Endothelial cell (in vitro differentiated cells): ENCODE measurements around the gene ABCB11. TPM values are rescaled to one million over a fixed set of nuclear protein-coding genes. Genes with fewer than 3 reads are reported as not detected.
"Not testable (repeated sequence)": the region's sequence is repeated elsewhere in the genome, so short reads cannot be mapped to it uniquely, and the experiment has no call there.

Source experiments
- DNase-seq: peaks from one replicate; pipeline ENCODE4 v3.0.0; 2021; ENCODE audit warnings: low spot score
- H3K27ac Mint-ChIP-seq: one replicate; pipeline ENCODE4 v1.8.0; 2021; ENCODE audit warnings: mixed read lengths, inconsistent platforms; ENCODE audit not compliant: unreplicated experiment
- H3K27me3 Mint-ChIP-seq: one replicate; pipeline ENCODE4 v1.8.0; 2021; ENCODE audit warnings: mild to moderate bottlenecking, moderate library complexity, mixed read lengths, inconsistent platforms; ENCODE audit not compliant: unreplicated experiment
- H3K36me3 Mint-ChIP-seq: one replicate; pipeline ENCODE4 v1.8.0; 2021; ENCODE audit warnings: mild to moderate bottlenecking, low read depth, mixed read lengths, inconsistent platforms; ENCODE audit not compliant: unreplicated experiment
- H3K4me1 Mint-ChIP-seq: one replicate; pipeline ENCODE4 v1.8.0; 2021; ENCODE audit warnings: mild to moderate bottlenecking, mixed read lengths, inconsistent platforms; ENCODE audit not compliant: unreplicated experiment
- H3K4me3 Mint-ChIP-seq: one replicate; pipeline ENCODE4 v1.8.0; 2021; ENCODE audit warnings: mild to moderate bottlenecking, mixed read lengths, inconsistent platforms; ENCODE audit not compliant: unreplicated experiment
- H3K9me3 Mint-ChIP-seq: one replicate; pipeline ENCODE4 v1.8.0; 2021; ENCODE audit warnings: mixed read lengths, inconsistent platforms; ENCODE audit not compliant: unreplicated experiment
- total RNA-seq: library from RNA; stranded (reverse); fragmentation: NEBNext Ultra II Directional; extraction: Animal tissue kit (Norgen Biotek cat#: 25700); gene quantifications from one replicate; pipeline ENCODE4 v1.2.1, GENCODE V29; 2021; ENCODE audit not compliant: unreplicated experiment
- TF ChIP-seq, protein P1 (sequence below): fragments of 200-600 bp; sonication (generic); IDR thresholded peaks from one replicate; pipeline ENCODE4 v1.5.0; 2021; ENCODE audit warnings: antibody characterized with exemption; ENCODE audit not compliant: unreplicated experiment

Gene ABCB11
- total RNA-seq, 1 donor from 2014 or later = 1.9 TPM

- Mint-ChIP-seq H3K4me3 (peak overlapping the region; percentile 94), H3K27me3 (no peaks in the 10 kb centered on the region), H3K4me1 (peaks cover 6% of the 10 kb centered on the region), H3K36me3 (no peaks in the 10 kb centered on the region), H3K9me3 (no peaks in the 10 kb centered on the region), H3K27ac (no peak overlapping the region)
- TF ChIP-seq, protein P1, sequence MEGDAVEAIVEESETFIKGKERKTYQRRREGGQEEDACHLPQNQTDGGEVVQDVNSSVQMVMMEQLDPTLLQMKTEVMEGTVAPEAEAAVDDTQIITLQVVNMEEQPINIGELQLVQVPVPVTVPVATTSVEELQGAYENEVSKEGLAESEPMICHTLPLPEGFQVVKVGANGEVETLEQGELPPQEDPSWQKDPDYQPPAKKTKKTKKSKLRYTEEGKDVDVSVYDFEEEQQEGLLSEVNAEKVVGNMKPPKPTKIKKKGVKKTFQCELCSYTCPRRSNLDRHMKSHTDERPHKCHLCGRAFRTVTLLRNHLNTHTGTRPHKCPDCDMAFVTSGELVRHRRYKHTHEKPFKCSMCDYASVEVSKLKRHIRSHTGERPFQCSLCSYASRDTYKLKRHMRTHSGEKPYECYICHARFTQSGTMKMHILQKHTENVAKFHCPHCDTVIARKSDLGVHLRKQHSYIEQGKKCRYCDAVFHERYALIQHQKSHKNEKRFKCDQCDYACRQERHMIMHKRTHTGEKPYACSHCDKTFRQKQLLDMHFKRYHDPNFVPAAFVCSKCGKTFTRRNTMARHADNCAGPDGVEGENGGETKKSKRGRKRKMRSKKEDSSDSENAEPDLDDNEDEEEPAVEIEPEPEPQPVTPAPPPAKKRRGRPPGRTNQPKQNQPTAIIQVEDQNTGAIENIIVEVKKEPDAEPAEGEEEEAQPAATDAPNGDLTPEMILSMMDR = no peak
- DNase-seq = no peak
These were observed 141.5 kb downstream of the ABCB11 start for GRCh38 chr2:168889635-168890005.

GRCh38 chr2:168884975-168885374, 146.1 kb downstream of the ABCB11 start:
- peaks cover 1% of the 10 kb centered on the region for H3K4me1 Mint-ChIP-seq
- no peaks in the 10 kb centered on the region for H3K36me3 Mint-ChIP-seq
- H3K9me3 Mint-ChIP-seq = no peaks in the 10 kb centered on the region
- H3K27me3 Mint-ChIP-seq = no peaks in the 10 kb centered on the region
- TF ChIP-seq, protein P1 = no peak
- no peak for DNase-seq
- H3K4me3 Mint-ChIP-seq = no peak overlapping the region
- H3K27ac Mint-ChIP-seq = no peak overlapping the region

GRCh38 chr2:168882163-168882562, 149.0 kb downstream of the ABCB11 start:
- not testable (repeated sequence) for H3K4me3 Mint-ChIP-seq, H3K27ac Mint-ChIP-seq, DNase-seq, H3K4me1 Mint-ChIP-seq, H3K9me3 Mint-ChIP-seq, H3K27me3 Mint-ChIP-seq, H3K36me3 Mint-ChIP-seq

DNA sequence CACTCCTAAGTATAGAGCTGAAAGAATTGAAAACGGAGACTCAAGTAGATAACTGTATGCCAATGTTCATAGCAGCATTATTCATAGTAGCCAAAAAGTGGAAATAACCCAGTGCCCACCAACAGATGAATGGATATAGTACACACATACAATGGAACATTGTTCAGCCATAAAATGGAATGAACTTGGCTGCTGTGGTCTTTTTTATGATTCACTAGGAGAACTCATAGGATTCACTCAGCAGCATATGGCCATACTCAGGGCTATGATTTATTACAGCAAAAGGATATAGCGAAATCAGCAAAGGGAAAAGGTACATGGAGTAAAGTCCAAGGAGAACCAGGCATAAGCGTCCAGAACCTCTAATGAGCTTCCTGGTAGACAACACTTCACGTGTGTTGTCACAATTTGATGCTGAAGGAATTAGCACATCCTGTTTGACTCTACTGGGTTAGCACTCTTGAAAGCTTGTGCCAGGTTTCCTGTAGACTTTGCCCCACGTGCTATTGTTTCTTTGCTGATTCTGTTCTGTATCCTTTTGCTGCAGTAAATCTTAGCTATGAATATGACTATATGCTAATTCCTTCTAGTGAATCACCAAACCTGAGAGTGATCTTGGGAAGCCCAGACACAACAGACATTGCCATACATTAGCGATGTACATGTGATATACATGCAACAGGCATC, 156.6 kb downstream of the ABCB11 start:
- no peaks in the 10 kb centered on the region for H3K36me3 Mint-ChIP-seq
- H3K9me3 Mint-ChIP-seq = no peaks in the 10 kb centered on the region
- H3K4me1 Mint-ChIP-seq = no peaks in the 10 kb centered on the region
- H3K27me3 Mint-ChIP-seq = no peaks in the 10 kb centered on the region
- DNase-seq = no peak
- H3K27ac Mint-ChIP-seq = no peak overlapping the region
- TF ChIP-seq, protein P1 = no peak
- H3K4me3 Mint-ChIP-seq = no peak overlapping the region

- not testable (repeated sequence) for DNase-seq, H3K4me1 Mint-ChIP-seq, H3K27me3 Mint-ChIP-seq
These were observed 160.3 kb downstream of the ABCB11 start for GRCh38 chr2:168870824-168871223.

More at GRCh38 chr2:168870824-168871223, 160.3 kb downstream of the ABCB11 start:
- H3K27ac Mint-ChIP-seq, H3K36me3 Mint-ChIP-seq, H3K4me3 Mint-ChIP-seq, H3K9me3 Mint-ChIP-seq: not testable (repeated sequence)

Other genes with a start within 250 kb of the ABCB11 start
- not detected for gene NOSTRIN, start 228.7 kb downstream of the ABCB11 start, total RNA-seq
- 6.2 TPM for gene SPC25, start 140.9 kb downstream of the ABCB11 start, total RNA-seq
- not detected for gene G6PC2, start 130.0 kb downstream of the ABCB11 start, total RNA-seq
- gene DHRS9, start 38.2 kb upstream of the ABCB11 start, total RNA-seq = not detected